Breast epithelium (tissue), 4 donors: ENCODE measurements around the gene PER3. TPM values are rescaled to one million over a fixed set of nuclear protein-coding genes. Genes with fewer than 3 reads are reported as not detected.

Experiments
- DNase-seq, 2 donors: peaks; one replicate each; pipeline ENCODE4 v3.0.0-alpha.2; 2019; ENCODE audit warnings: low spot score in 2 of 2
- H3K27ac ChIP-seq, 2 donors: fragments of 200-600 bp; sonication (generic) in 1 of 2; one replicate each; pipeline ENCODE4 v1.5.1; 2016 to 2019; ENCODE audit warnings: mild to moderate bottlenecking in 1 of 2
- H3K27me3 ChIP-seq, 2 donors: fragments of 200-600 bp; sonication (generic) in 1 of 2; one replicate each; pipeline versions ENCODE4 v1.5.1 to v1.6.0; 2017 to 2019; ENCODE audit warnings: control low read depth in 1 of 2, mild to moderate bottlenecking in 1 of 2
- H3K36me3 ChIP-seq: fragments of 200-600 bp; one replicate; pipeline ENCODE4 v1.5.1; 2019
- H3K4me1 ChIP-seq, 2 donors: fragments of 200-600 bp; sonication (generic); one replicate each; pipeline ENCODE4 v1.5.1; 2016 to 2019; ENCODE audit warnings: control low read depth in 1 of 2
- H3K4me3 ChIP-seq, 3 donors: fragments of 200-600 bp; sonication (generic); 1 replicate in 2 of 3; 2 replicates in 1 of 3; pipeline ENCODE4 v1.5.1; 2016 to 2019; ENCODE audit warnings: mild to moderate bottlenecking in 3 of 3, moderate library complexity in 2 of 3
- H3K9me3 ChIP-seq, 2 donors: fragments of 200-600 bp; sonication (generic) in 1 of 2; one replicate each; pipeline ENCODE4 v1.5.1; 2016 to 2019; ENCODE audit warnings: control low read depth in 1 of 2
- POLR2A ChIP-seq: fragments of 450-650 bp; IDR thresholded peaks from one replicate; pipeline ENCODE4 v1.6.1; 2016; ENCODE audit warnings: antibody characterized with exemption, mild to moderate bottlenecking, moderate library complexity
- POLR2AphosphoS5 ChIP-seq, 3 donors: sonication (generic); formaldehyde crosslinking; IDR thresholded peaks; one replicate each; pipeline ENCODE4 v1.6.1; 2017; ENCODE audit warnings: antibody characterized with exemption in 3 of 3
- intact Hi-C: fragments of 100-400 bp; cut with DNase I; formaldehyde crosslinking; loops from one replicate; pipeline ENCODE4 v1.15.1; 2023; ENCODE audit warnings: low total_unique reads
- total RNA-seq, 3 donors: library from RNA; depleted of rRNA; stranded (reverse); fragments of >200 nt; gene quantifications; one replicate each; pipeline ENCODE4 v1.1.0, GENCODE V29; 2016
- TF ChIP-seq, protein P1 (sequence below), 3 donors: fragments of 450-650 bp; IDR thresholded peaks; one replicate each; pipeline ENCODE4 v1.5.1; 2016 to 2017; ENCODE audit warnings: antibody characterized with exemption in 3 of 3, mild to moderate bottlenecking in 3 of 3, moderate library complexity in 3 of 3

PER3 gene
- total RNA-seq, 3 donors from 2014 or later, result 15.4 to 22.9 (median 16.0) TPM

DNA sequence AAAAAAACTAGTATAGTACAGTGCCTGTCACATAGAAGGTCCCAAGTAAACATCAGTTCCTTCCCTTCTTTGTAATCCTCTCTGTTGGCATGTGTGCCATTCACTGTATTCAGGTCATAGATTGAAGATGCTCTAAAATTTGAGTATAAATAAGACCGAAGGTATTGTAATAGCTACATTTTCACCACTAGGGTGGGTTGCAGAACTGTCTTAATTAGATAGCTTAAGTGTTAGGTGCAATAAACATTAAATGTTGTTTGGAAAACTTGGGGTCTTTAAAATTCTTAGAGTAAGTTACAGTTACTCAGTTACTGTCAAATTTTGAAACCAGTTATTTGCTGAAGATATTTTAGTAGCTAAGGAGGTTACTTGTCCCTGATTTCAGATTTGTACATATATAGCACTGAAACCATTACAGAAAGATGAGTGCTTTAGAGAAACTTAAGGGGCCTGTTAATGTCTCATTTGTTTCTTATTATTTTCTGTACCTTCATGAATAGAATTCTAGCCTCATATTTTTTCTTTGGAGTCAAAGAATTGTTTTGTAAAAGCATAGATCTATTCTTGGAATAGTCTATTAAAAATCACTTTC, 24.3 kb downstream of the PER3 start:
- no peak for DNase-seq
- Histone ChIP-seq H3K9me3 (peaks cover 0 to 3% of the 10 kb centered on the region in 2 donors), H3K4me3 (no peak overlapping the region), H3K4me1 (no peaks in the 10 kb centered on the region), H3K27ac (no peak overlapping the region), H3K27me3 (no peaks in the 10 kb centered on the region), H3K36me3 (peaks cover 8% of the 10 kb centered on the region)
- intact Hi-C loops, result no loop called here
- TF ChIP-seq, protein P1, sequence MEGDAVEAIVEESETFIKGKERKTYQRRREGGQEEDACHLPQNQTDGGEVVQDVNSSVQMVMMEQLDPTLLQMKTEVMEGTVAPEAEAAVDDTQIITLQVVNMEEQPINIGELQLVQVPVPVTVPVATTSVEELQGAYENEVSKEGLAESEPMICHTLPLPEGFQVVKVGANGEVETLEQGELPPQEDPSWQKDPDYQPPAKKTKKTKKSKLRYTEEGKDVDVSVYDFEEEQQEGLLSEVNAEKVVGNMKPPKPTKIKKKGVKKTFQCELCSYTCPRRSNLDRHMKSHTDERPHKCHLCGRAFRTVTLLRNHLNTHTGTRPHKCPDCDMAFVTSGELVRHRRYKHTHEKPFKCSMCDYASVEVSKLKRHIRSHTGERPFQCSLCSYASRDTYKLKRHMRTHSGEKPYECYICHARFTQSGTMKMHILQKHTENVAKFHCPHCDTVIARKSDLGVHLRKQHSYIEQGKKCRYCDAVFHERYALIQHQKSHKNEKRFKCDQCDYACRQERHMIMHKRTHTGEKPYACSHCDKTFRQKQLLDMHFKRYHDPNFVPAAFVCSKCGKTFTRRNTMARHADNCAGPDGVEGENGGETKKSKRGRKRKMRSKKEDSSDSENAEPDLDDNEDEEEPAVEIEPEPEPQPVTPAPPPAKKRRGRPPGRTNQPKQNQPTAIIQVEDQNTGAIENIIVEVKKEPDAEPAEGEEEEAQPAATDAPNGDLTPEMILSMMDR (IDR thresholded peaks at IDR 0.05), result peak in 2 of 3 donors; percentile 17 to 26
- TF ChIP-seq POLR2AphosphoS5 (IDR thresholded peaks at IDR 0.05), result no peak

DNA sequence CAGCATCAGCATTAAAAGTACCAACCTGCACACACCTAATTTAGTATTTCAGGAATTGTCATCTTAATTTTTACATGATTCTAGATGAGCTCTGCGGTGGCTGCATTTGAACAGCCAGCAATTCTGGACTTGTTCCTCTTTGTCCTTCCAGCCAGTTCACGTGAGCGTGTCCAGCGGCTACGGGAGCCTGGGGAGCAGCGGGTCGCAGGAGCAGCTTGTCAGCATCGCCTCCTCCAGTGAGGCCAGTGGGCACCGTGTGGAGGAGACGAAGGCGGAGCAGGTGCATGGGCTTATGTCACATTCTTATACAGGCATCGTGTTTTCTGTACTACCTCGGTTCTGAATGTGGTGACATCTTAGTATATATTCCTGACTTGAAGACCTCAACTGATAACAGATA, 25.7 kb downstream of the PER3 start:
- TF ChIP-seq, protein P1 (IDR thresholded peaks at IDR 0.05), result no peak
- TF ChIP-seq POLR2A (no peak), POLR2AphosphoS5 (IDR thresholded peaks at IDR 0.05) (no peak)
- H3K4me3 ChIP-seq, result no peak overlapping the region
- H3K9me3 ChIP-seq, result peaks cover 7 to 10% of the 10 kb centered on the region in 2 donors
- peaks cover 18% of the 10 kb centered on the region for H3K36me3 ChIP-seq
- intact Hi-C loops, result no loop called here
- H3K27ac ChIP-seq, result no peak overlapping the region
- H3K4me1 ChIP-seq, result no peaks in the 10 kb centered on the region
- DNase-seq, result no peak
- no peaks in the 10 kb centered on the region for H3K27me3 ChIP-seq

DNA sequence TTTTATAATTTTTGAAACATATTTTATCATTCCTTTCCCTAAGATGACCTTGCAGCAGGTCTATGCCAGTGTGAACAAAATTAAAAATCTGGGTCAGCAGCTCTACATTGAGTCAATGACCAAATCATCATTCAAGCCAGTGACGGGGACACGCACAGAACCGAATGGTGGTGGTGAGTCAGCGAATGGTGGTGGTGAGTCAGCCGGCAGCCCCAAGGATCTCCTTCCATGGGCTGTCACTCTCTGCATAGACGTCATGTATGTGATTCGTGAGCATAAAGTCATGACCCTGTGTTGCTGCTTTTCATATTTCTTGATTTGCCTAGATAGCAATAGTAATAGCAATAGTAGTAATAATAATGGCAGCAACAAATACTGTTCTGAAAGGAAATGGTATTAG, 26.3 kb downstream of the PER3 start:
- TF ChIP-seq POLR2A, result no peak
- TF ChIP-seq, protein P1 (IDR thresholded peaks at IDR 0.05), result no peak
- no peak for TF ChIP-seq POLR2AphosphoS5 (IDR thresholded peaks at IDR 0.05)
- no peaks in the 10 kb centered on the region for H3K4me1 ChIP-seq
- no peaks in the 10 kb centered on the region for H3K27me3 ChIP-seq
- peaks cover 7 to 10% of the 10 kb centered on the region in 2 donors for H3K9me3 ChIP-seq
- H3K36me3 ChIP-seq, result peaks cover 18% of the 10 kb centered on the region
- no peak overlapping the region for H3K4me3 ChIP-seq
- DNase-seq, result no peak
- H3K27ac ChIP-seq, result no peak overlapping the region
- intact Hi-C loops, result no loop called here

DNA sequence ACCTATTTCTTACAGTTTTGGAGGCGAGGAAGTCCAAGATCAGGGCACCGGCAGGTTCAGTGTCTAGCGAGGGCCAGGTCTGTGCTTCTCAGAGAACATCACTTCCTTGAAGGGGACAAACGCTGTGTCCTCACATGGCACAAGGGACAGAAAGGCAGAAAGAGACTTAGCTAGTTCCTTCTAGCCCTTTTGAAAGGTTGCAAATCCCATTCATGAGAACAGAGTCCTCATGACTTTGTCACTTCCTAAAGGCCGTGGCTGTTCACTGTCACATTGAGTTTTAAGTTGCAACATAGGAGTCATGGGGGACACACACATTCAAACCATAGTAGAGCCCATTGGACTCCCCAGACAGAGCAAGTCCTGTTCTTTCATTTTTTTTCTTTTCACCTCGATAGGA, 27.4 kb downstream of the PER3 start:
- intact Hi-C loops, result no loop called here
- H3K36me3 ChIP-seq, result peaks cover 18% of the 10 kb centered on the region
- TF ChIP-seq, protein P1 (IDR thresholded peaks at IDR 0.05), result no peak
- TF ChIP-seq POLR2A (no peak), POLR2AphosphoS5 (IDR thresholded peaks at IDR 0.05) (no peak)
- no peak for DNase-seq
- H3K27ac ChIP-seq, result no peak overlapping the region
- H3K4me3 ChIP-seq, result no peak overlapping the region
- H3K9me3 ChIP-seq, result peaks cover 7 to 10% of the 10 kb centered on the region in 2 donors
- H3K4me1 ChIP-seq, result no peaks in the 10 kb centered on the region
- H3K27me3 ChIP-seq, result no peaks in the 10 kb centered on the region

DNA sequence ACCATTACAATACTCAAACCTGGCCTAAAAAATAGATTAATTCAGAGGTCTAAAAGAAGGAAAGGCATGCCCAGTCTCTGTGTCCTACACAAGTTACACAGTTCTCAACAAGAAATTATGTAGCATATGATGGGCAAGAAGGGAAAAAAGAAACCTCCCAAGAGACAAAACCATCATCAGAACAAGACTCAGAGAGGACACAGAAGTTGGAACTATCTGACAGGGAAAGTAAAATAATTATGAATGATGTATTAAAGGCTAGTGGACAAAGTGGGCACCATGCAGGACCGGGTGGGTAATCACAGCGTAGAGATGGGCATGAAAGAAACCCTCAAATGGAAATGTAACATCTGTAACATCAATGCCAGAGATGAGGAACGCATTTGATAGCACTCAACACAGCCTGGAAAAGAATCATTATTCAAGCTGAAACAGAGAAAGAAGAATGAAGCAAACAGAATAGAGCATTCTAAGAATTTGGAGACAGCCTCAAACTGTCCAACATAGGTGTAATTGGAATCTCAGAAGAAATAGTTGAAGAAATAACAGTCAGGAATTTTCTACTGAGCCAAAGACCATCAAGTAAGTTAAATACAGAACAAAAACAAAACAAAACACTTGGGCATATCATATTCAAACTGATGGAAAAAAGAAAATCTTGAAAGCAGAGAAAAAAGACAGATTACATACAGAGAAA, 29.7 kb downstream of the PER3 start:
- TF ChIP-seq POLR2A, result no peak
- no peak for TF ChIP-seq POLR2AphosphoS5 (IDR thresholded peaks at IDR 0.05)
- TF ChIP-seq, protein P1 (IDR thresholded peaks at IDR 0.05), result no peak
- Histone ChIP-seq H3K27ac (no peak overlapping the region), H3K4me3 (no peak overlapping the region), H3K36me3 (peaks cover 18% of the 10 kb centered on the region), H3K27me3 (no peaks in the 10 kb centered on the region), H3K4me1 (no peaks in the 10 kb centered on the region), H3K9me3 (peaks cover 7 to 10% of the 10 kb centered on the region in 2 donors)
- DNase-seq, result no peak
- intact Hi-C loops, result no loop called here
